T-helper 1 cell treated with Interleukin-12 subunit alpha and Interleukin-12 subunit beta and Interleukin-4 antibody, amounts not matched to agents 30 ng/mL and 1 ng/mL, for 36 hours (primary cell): Measurements from ENCODE around the gene IVL. TPM values are rescaled to one million over a fixed set of nuclear protein-coding genes. Genes with fewer than 3 reads are reported as not detected.

ENCODE experiments used
- intact Hi-C: fragments of 100-400 bp; cut with micrococcal nuclease; formaldehyde crosslinking; loops from one replicate; pipeline ENCODE4 v1.15.1; 2024
- total RNA-seq: library from RNA; stranded (reverse); gene quantifications from 2 replicates; pipeline ENCODE4 v1.2.3, GENCODE V29; 2022

The IVL gene, protein sequence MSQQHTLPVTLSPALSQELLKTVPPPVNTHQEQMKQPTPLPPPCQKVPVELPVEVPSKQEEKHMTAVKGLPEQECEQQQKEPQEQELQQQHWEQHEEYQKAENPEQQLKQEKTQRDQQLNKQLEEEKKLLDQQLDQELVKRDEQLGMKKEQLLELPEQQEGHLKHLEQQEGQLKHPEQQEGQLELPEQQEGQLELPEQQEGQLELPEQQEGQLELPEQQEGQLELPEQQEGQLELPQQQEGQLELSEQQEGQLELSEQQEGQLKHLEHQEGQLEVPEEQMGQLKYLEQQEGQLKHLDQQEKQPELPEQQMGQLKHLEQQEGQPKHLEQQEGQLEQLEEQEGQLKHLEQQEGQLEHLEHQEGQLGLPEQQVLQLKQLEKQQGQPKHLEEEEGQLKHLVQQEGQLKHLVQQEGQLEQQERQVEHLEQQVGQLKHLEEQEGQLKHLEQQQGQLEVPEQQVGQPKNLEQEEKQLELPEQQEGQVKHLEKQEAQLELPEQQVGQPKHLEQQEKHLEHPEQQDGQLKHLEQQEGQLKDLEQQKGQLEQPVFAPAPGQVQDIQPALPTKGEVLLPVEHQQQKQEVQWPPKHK
- not detected in 2 replicates for total RNA-seq

DNA sequence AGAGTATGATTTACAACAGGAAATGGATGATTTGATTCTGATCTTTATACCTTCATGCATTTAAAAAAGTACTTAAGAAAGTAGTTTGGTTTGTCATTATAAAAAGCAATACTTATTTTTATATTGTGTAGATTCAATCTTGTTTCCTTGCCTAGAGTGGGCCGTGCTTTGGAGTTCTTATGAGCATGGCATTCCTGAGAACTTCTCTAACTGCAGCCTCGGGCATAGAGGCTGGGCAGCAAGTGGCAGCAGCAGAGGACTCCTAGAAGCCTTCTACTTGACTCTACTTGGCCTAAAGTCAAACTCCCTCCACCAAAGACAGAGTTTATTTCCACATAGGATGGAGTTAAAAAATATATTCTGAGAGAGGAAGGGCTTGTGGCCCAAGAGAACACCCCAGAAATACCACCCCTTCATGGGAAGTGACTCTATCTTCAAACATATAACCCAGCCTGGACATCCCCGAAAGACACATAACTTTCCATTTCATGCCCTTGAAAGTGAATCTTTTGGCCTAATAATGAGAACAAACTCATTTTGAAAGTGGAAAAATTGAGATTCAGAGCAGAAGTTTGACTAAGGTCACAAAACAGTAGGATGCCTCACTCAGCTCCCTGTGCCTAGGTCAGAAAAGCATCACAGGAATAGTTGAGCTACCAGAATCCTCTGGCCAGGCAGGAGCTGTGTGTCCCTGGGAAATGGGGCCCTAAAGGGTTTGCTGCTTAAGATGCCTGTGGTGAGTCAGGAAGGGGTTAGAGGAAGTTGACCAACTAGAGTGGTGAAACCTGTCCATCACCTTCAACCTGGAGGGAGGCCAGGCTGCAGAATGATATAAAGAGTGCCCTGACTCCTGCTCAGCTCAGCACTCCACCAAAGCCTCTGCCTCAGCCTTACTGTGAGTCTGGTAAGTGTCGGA is at the start of gene IVL:
Gene IVL, plus strand, starts transcription at position 861 of the 916 bp plus-strand sequence. CDS start 1,252 bp downstream, outside the sequence.
- intact Hi-C loops, result no loop called here

DNA sequence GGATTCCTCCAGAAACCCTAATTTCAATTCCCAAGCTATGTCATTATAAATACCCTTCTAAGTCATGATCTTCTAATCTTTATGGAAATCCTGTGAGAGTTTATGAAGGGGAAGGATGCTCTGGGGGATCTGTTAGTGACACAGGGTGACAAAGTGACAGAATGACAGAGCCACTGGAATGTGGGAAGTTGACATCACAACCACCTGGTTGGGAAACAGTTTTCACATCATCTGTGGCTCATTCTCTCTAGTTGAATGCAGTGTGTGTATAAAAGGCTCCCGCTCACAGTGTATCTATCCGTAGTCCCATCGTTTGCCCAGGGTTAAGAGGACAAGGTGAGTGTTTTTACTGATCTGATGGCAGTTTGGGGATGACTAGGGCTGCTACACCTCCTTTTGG is 48.6 kb upstream of the IVL start, which contains the start of gene LCE7A:
Gene LCE7A, plus strand, starts transcription at position 301 of the 400 bp plus-strand sequence. CDS start 702 bp downstream, outside the sequence.
- intact Hi-C loops, result no loop called here

DNA sequence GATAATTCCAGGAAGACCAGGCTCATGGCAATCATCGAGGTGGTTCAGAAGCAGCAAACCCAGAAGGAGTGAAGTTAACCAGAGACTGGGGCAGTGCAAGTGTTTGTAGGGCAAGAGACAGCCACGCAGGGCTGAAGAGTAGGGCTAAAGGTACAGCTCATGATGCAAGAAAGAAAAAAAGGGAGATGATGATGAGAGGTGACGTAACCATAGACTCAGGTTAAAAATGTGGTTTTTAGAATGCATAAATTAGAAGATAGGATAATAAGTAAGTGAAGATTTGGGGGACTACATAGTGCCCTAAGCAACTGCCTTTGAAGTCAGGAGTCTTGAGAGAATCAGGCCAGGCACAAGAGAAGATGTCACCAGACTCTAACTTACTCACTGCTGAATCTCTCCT is 48.2 kb upstream of the IVL start:
- intact Hi-C loops, result no loop called here

DNA sequence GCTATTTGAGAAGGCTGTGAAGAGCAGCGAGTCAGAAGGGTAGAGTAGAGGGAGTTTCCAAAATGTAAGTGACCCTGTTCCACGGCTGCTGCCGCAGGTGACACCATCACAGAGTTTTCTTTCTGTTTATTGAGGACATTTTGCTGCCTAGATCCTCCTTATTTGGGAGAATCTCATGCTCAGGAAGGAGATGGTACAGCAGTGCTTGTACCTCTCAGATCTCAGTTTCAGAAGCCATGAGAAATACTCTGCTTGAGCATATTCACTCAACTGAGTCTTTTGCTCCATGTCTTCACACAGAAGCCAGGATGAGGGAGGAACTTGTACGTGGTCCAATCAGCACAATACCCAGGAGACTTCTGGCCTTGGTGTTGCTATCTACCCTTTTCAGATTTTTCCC is 47.0 kb upstream of the IVL start:
- intact Hi-C loops, result no loop called here

DNA sequence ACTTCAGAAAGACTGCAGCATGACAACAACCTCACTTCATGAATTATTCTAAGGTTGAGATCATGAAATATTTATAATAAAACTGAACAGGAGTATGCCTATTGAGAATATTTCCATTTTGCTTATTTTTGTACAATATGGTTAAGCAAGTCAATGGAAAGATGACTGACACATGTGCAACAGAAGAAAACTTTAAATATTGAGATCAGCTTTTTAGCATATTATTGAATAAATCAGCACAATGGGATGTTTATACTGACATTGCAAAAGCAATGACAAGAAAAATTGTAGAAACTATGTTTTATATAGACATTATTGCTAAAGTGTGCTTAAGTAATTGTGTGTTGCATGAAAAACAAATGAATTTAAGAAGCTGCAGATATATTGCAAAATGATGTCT is 43.9 kb upstream of the IVL start:
- intact Hi-C loops, result no loop called here

DNA sequence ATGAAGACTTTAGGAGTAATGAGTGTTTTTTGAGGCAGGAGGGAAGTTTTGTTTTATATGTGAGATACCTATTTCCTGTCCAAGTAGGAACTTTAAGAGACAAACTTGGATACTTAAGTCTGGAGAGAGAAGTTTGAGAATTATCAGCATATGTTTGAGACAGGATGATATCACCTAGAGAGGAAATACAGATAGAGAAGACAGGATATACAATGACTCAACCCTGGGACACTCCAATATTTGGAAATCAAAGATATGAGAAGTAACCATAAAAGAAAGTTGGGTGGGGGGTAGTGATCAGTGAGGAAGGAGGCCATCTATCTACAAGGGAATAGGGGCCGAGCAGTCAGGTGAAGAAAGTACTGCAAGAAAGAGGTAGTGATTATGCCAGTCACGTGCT is 42.0 kb upstream of the IVL start:
- intact Hi-C loops, result no loop called here

DNA sequence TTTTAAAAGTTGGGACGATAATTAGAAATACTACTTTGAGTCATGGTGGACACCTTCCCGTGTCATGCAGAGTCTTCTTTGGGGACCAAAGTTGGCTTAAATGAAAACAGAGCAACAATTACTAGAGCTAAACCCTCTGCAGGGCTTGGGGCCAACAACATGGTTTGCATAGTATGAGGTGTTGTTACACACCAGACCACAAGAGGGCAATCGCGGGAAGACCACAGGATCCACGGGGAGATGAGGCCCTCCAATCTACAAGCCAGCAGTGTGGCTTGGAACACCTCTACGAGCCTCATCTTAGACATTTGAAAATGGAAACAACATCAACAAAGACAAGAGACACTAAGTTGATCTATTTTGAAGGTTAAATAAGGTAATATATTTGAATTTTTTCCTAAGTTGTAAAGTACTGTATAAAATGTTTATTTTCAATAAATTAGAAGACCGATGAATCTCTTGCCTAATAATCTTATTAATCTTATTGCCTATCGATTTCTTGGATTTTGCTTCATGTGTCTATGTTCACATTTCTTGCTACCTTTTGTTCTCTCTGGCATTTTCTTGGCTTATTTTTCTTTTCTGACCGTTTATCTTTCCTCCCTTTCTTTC is 38.4 kb upstream of the IVL start:
- intact Hi-C loops, result loop anchor here (1.0 kb wide), 1 partner anchor 353 kb away; no protein-coding TSS in a partner anchor

DNA sequence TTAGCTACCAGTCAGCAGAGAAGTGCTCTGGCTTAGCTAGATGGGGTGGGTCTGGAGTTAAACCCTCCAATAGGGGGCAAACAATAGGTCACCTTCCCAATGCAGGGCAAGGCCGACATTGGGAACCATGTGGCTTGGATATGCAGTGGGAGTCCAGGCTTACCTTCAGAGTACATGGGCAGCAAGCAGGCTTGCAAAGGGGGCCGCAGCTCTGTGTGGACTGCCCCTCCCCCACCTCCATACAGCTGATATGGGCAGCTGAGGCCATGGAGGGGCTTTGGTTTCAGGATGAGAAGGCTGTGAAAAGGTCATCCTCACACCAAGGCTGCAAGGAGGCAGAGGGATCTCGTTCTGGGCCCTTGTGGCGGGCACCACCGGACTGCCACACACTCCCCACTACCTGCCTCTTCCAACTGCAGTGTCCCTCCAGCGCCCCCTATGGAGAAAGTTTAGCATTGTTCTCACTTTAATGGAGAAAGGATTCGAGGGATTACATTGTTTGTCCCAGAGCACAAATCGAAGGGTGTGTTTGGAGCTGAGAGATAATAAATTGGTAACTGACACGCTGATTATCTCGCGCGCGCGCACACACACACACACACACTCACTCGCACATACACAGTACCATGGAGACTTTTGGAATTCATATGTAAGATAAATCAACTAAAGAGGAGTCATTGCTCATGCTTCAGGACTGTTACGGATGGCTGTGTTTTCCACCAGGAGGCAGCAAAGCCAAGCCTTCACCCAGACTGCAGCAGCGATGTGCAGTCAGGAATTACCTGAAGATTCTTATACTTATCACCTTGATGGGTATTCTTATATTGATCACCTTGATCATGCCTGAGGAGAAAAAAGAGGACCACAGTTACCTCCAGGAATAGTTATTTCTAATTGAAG is 37.3 kb upstream of the IVL start:
- intact Hi-C loops, result loop anchor here (1.0 kb wide), 1 partner anchor 352 kb away; no protein-coding TSS in a partner anchor

DNA sequence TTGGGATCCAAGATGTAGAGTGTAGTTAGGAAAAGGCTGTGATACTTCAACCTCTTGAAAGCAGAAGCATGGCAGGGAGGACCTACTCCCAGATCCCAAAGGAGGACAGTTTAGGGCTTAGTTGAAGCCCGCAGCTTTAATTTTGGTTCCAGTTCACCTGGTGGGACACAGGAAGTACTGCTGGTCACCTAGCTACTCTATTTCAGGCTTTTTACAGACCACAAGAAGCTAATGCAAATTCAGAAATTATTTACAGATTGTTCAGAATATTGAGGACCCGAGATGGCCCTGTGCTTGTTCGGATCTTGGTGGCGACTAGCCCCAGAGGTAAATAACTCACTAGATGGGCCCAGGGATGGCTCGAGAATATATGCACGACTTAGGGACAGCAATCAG is 36.6 kb upstream of the IVL start:
- intact Hi-C loops, result no loop called here

DNA sequence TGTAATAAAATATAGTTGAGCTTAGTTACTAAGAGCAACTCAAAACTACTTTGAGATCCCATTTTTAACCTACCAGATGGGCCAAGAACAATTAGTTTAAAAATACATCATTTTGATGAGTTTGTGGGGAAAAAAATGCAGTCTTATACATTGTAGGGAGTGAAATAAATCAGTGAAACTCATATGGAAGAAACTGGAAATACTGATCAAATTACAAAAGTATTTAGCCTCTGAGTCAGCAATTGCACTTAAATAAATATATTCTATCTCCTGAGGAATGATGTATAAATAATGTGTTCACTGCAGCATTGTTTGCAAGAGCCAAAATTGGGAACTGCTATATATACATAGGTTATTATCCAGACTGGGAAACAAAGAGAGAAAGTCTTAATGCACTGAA is 34.9 kb upstream of the IVL start:
- intact Hi-C loops, result no loop called here

DNA sequence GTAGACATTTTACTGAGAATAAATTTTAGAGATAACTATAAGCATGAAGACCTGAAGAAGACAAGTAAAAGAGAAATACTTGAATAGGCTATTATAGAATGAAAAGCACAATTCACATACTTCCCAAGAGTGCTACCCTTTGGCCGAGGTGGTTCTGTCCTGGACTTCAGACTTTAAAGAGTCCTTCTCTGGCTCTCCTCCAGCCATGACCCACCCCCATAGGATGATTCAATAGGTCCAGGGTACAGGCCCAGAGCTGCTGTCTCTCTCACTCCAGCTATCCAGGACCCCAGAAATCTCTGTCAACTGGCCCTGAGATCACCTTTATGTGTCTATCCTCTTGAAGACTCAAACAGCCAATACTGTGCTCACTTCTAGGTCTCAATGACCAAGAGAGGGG is 31.5 kb upstream of the IVL start:
- intact Hi-C loops, result no loop called here

DNA sequence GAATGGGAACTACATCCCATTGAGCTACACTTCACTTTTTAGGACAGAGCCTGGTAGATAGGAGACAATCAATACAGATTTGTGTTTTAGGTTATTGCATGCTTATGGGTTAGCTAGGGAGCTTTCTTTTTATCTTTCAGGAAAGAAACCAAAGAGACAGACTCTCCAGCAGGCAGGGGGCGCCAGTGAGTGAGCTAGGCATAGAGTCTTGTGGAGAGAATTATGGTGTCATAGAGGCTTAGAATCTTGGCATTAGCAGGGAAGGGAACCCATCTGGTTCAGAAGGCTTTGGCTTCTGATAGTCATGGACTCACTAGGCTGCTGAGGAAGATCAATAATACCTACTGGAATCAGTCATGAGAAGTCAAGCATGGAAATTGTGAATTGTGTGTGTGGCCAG is 30.3 kb upstream of the IVL start, which contains the start of gene SMCP:
Gene SMCP, plus strand, starts transcription at position 281 of the 400 bp plus-strand sequence. CDS start 6,101 bp downstream, outside the sequence.
- intact Hi-C loops, result no loop called here

DNA sequence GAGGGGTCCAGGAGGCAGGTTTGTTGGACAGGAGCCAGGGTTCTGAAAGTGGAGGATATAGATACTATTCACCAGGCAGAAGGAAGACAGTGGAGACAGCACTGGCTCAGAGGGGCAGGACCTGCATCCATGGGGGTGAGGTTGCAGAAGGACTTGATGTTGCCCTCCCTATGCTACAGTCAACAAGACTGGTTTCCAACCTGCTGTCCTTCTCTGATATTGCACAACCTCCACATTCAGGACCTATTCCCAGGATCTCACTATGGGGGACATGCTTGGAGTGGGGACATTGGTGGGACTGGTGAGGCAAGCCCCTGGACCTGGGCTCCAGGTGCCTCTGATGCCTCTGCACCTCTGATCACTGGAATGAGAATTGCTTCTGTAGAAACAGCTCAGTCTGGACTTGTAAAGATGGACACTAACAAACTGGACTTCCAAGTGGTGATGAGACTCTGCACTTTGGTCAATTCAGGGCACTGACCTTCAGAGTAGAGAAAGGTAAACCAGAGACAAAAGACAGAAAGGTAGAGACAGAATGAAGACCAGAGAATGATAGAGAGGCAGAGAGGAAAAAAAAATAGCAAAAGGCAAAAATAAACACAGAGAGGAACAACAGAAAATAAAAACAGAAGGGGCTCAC is 28.7 kb upstream of the IVL start:
- intact Hi-C loops, result no loop called here

DNA sequence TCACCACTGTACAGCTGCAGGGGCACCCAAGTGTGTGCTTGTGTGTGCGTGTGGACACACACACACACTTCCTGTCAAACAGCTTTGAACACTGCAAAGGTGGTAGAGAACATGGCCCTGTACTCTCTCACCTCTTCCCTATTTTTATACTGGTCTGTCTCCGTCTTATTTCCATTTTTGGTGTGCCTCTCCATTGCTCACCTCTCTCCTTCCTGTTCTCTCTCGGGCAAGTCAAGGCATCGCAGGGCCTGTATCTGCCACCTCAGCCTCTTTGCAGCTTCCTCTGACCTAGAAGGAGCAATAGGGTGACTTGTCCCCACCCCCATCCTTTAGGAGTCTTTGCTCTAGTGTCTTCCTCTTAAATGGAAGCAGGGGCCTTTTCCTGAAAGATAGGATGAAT is 28.0 kb upstream of the IVL start:
- intact Hi-C loops, result no loop called here

DNA sequence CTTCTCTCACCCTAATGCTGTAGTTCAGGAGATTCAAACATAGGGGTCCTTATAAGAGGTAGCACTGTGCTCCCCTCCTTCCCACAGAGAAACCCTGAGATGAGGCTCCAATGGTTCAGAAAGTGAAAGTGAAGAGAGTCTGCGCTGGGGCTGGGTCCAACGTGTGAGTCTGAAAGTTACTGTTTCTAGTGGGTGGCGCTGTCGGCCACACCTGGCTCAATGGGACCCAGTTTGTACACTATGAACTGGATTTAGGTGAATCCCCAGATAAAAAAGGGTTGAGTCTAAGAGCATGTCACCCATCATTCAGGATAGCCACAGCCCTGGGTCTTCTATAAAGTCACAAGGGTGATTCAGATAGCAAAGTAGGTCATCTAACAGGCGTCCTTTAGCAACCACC is 27.4 kb upstream of the IVL start:
- intact Hi-C loops, result no loop called here

DNA sequence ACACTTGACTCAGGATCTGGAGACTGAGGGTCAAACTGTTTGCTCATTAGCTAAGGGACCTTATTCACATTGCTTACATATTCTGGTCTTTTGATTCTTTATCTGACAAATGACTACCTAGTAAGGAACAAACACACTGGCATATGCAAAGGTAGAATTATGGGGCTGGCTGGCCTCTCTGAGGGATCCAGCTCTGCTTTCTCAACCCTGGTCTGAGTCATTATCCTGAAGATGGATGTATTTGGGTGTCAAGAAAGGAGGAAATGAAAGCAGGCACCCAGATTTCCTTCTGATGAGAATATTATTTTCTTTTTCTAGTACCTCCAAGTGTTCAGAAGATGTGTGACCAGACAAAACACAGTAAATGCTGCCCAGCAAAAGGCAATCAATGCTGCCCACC is 24.3 kb upstream of the IVL start:
- intact Hi-C loops, result no loop called here

DNA sequence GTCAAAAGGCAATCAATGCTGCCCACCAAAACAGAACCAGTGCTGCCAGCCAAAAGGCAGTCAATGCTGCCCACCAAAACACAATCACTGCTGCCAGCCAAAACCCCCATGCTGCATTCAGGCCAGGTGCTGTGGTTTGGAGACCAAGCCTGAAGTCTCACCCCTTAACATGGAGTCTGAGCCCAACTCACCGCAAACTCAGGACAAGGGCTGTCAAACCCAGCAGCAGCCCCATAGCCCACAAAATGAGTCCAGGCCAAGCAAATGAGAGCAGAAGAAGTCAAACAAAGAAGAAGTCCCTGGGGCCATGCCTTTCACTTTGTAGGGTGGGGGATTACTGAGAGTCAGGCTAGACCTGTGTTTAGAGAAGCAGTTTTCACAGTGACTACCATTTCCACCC is 23.8 kb upstream of the IVL start:
- intact Hi-C loops, result no loop called here

DNA sequence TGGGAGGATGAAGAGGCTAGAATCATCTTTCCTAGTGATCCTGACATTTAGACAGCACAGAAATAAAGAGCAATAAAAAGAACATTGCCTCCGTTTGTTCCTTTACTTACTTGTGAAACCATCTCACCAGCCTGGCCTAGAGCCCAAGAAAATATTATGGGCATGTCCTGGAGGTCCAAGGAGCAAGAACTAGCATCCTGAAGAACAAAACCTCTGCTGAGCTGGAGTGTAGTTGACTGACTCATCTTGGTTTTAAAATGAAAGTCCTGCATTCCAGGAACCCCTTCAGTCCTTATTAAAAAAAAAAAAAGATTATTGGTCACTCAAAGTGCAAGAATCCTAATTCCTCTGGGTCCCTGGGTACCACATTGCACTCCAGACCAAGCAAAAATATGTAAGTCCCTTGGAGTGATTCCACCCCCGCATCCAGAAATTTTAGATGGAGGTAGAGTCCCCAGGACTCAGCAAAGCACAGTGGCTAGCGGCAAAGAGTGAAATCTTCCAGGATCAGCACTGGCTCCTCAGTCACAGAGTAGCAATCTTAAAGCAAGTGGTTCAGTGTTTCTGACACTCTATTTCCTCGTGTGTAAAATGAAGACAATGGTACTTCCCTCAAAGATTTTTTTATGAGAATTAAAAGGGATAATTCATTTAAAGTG is 23.3 kb upstream of the IVL start:
- intact Hi-C loops, result no loop called here

DNA sequence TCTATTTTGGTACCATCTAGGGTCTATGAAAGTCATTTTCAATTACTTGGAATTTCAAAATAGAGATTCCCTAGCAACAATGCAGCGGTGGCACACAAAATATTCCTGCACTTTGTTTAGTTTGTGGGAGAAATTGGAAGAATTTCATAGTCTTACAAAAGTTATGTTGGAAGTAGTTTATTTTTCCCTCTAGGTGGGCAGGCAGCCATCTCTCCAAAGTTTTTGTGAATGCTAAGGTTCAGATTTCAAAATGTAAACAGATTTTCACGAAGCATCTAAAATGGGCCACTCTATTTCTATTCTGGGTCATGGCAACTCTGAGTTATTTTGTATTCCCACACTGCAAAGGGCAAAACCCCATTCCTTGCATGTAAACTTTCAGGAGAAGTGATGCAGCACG is 22.3 kb upstream of the IVL start:
- intact Hi-C loops, result no loop called here
